Measurements from ENCODE around the gene SLC10A7. TPM values are rescaled to one million over a fixed set of nuclear protein-coding genes. Genes with fewer than 3 reads are reported as not detected.

Gene SLC10A7
- total and polyA plus RNA-seq, 2 of the 13 experiments (the other 11 are each of a cell fraction or from before 2014, with no cell fraction given) = 18.5 to 18.8 TPM

GRCh38 chr4:146369446-146369845 lies 152.3 kb downstream of the SLC10A7 start (continued):
- TF ChIP-seq FUBP1 (CRISPR knock-in tag; IDR thresholded peaks at IDR 0.05; ENCODE audit: borderline replicate concordance) = no peak
- TF ChIP-seq TBX3 (IDR thresholded peaks at IDR 0.05; ENCODE audit: borderline replicate concordance) = no peak
- TF ChIP-seq, protein P1, sequence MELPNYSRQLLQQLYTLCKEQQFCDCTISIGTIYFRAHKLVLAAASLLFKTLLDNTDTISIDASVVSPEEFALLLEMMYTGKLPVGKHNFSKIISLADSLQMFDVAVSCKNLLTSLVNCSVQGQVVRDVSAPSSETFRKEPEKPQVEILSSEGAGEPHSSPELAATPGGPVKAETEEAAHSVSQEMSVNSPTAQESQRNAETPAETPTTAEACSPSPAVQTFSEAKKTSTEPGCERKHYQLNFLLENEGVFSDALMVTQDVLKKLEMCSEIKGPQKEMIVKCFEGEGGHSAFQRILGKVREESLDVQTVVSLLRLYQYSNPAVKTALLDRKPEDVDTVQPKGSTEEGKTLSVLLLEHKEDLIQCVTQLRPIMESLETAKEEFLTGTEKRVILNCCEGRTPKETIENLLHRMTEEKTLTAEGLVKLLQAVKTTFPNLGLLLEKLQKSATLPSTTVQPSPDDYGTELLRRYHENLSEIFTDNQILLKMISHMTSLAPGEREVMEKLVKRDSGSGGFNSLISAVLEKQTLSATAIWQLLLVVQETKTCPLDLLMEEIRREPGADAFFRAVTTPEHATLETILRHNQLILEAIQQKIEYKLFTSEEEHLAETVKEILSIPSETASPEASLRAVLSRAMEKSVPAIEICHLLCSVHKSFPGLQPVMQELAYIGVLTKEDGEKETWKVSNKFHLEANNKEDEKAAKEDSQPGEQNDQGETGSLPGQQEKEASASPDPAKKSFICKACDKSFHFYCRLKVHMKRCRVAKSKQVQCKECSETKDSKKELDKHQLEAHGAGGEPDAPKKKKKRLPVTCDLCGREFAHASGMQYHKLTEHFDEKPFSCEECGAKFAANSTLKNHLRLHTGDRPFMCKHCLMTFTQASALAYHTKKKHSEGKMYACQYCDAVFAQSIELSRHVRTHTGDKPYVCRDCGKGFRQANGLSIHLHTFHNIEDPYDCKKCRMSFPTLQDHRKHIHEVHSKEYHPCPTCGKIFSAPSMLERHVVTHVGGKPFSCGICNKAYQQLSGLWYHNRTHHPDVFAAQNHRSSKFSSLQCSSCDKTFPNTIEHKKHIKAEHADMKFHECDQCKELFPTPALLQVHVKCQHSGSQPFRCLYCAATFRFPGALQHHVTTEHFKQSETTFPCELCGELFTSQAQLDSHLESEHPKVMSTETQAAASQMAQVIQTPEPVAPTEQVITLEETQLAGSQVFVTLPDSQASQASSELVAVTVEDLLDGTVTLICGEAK (IDR thresholded peaks at IDR 0.05) = no peak
- TF ChIP-seq, protein P1 (CRISPR knock-in tag; IDR thresholded peaks at IDR 0.05) = no peak
- TF ChIP-seq ZNF251 (CRISPR knock-in tag; IDR thresholded peaks at IDR 0.05) = no peak
- TF ChIP-seq EHMT2 (IDR thresholded peaks at IDR 0.05; ENCODE audit: borderline replicate concordance, low read depth, low read length) = no peak
- TF ChIP-seq JUN (CRISPR knock-in tag; IDR thresholded peaks at IDR 0.05) = no peak
- TF ChIP-seq, protein P2, sequence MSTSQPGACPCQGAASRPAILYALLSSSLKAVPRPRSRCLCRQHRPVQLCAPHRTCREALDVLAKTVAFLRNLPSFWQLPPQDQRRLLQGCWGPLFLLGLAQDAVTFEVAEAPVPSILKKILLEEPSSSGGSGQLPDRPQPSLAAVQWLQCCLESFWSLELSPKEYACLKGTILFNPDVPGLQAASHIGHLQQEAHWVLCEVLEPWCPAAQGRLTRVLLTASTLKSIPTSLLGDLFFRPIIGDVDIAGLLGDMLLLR (CRISPR knock-in tag; IDR thresholded peaks at IDR 0.05) = no peak

Data from HepG2 (cell line).